Nephron progenitor cell (in vitro differentiated cells): ENCODE results near the gene EID2.

Experiments used
- DNase-seq: peaks from one replicate; pipeline ENCODE4 v3.0.0; 2021
- H3K27ac Mint-ChIP-seq: 2 replicates; pipeline ENCODE4 v1.8.0; 2021; ENCODE audit warnings: mild to moderate bottlenecking, moderate library complexity, mixed read lengths
- H3K27me3 Mint-ChIP-seq: 2 replicates; pipeline ENCODE4 v1.8.0; 2021; ENCODE audit warnings: mild to moderate bottlenecking, low read depth, mixed read lengths; ENCODE audit not compliant: poor library complexity
- H3K36me3 Mint-ChIP-seq: 2 replicates; pipeline ENCODE4 v1.8.0; 2021; ENCODE audit warnings: low read depth, mixed read lengths
- H3K4me1 Mint-ChIP-seq: 2 replicates; pipeline ENCODE4 v1.8.0; 2021; ENCODE audit warnings: mixed read lengths
- H3K4me3 Mint-ChIP-seq: 2 replicates; pipeline ENCODE4 v1.8.0; 2021; ENCODE audit warnings: mild to moderate bottlenecking, moderate library complexity, mixed read lengths
- H3K9me3 Mint-ChIP-seq: 2 replicates; pipeline ENCODE4 v1.8.0; 2021; ENCODE audit warnings: mild to moderate bottlenecking, moderate library complexity, mixed read lengths
- TF ChIP-seq, protein P1 (sequence below): fragments of 200-600 bp; sonication (generic); IDR thresholded peaks from 2 replicates; pipeline ENCODE4 v1.5.0; 2021; ENCODE audit warnings: antibody characterized with exemption

Gene EID2

DNA sequence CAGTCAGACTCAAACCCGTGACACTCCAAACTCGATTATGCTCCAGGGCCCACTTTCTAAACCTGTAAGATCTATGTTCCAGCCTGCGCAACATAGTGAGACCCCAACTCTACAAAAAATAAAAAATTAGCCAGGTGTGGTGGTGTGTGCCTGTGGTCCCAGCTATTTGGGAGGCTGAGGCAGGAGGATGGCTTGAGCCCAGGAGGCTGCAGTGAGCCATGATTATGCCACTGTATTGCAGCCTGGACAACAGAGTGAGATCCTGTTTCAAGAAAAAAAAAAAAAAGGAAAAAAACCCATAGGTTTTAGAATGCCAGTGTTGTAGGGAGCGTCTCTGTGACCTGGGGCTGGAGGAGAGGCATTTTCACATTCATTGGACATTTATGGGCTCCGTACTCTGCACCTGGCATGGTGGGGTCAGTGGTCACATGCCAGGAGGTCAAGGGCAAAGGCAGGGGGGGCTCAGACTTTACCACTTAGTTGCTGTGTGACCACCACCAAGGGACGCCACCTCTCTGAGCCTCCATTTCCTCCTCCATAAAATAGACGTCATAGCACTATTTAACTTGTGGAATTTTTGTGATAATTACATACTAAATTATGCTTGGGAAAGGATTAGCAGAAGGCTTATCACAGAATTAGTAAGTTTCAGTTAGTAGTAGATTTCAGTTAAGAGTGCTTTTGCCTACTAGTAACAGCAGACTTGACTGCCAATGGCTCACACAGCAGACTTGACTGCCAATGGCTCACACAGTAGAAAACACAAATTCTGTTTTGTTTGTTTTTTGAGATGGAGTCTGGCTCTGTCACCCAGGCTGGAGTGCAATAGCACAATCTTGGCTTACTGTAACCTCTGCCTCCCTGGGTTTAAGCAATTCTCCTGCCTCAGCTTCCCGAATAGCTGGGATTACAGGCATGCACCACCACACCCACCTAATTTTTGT is 19.1 kb downstream of the EID2 start:
- peaks cover 27% of the 10 kb centered on the region for H3K36me3 Mint-ChIP-seq
- H3K4me1 Mint-ChIP-seq: peaks cover 52% of the 10 kb centered on the region
- H3K27ac Mint-ChIP-seq: peak overlapping the region; percentile 19
- H3K27me3 Mint-ChIP-seq: peaks cover 17% of the 10 kb centered on the region
- TF ChIP-seq, protein P1, sequence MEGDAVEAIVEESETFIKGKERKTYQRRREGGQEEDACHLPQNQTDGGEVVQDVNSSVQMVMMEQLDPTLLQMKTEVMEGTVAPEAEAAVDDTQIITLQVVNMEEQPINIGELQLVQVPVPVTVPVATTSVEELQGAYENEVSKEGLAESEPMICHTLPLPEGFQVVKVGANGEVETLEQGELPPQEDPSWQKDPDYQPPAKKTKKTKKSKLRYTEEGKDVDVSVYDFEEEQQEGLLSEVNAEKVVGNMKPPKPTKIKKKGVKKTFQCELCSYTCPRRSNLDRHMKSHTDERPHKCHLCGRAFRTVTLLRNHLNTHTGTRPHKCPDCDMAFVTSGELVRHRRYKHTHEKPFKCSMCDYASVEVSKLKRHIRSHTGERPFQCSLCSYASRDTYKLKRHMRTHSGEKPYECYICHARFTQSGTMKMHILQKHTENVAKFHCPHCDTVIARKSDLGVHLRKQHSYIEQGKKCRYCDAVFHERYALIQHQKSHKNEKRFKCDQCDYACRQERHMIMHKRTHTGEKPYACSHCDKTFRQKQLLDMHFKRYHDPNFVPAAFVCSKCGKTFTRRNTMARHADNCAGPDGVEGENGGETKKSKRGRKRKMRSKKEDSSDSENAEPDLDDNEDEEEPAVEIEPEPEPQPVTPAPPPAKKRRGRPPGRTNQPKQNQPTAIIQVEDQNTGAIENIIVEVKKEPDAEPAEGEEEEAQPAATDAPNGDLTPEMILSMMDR: no peak
- peaks cover 4% of the 10 kb centered on the region for H3K9me3 Mint-ChIP-seq
- DNase-seq: no peak
- no peak overlapping the region for H3K4me3 Mint-ChIP-seq

DNA sequence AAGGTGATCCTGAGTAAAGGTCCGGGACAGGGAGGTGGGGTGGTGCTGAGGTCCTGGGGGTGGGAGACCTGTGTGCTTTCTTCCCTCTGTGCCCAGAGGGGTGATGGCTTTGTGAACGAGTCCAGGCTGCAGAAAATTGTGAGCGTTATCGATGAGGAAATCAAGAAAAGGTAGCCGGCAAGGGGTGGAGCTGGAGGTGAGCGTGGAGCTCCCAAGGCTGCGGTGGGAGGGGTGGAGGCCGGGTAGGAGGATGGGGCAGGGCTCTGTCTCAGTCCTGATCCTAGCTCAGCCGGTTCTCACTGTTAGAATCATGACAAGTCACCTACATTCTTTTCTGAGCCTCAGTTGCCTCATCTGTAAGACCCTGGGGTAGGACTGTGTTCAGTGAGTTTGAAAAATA is 21.0 kb downstream of the EID2 start:
- H3K4me3 Mint-ChIP-seq: peak overlapping the region; percentile 77
- peak overlapping the region; percentile 99 for H3K27ac Mint-ChIP-seq
- TF ChIP-seq, protein P1: no peak
- H3K36me3 Mint-ChIP-seq: peaks cover 12% of the 10 kb centered on the region
- no peaks in the 10 kb centered on the region for H3K9me3 Mint-ChIP-seq
- H3K27me3 Mint-ChIP-seq: peaks cover 27% of the 10 kb centered on the region
- H3K4me1 Mint-ChIP-seq: peaks cover 57% of the 10 kb centered on the region
- no peak for DNase-seq

DNA sequence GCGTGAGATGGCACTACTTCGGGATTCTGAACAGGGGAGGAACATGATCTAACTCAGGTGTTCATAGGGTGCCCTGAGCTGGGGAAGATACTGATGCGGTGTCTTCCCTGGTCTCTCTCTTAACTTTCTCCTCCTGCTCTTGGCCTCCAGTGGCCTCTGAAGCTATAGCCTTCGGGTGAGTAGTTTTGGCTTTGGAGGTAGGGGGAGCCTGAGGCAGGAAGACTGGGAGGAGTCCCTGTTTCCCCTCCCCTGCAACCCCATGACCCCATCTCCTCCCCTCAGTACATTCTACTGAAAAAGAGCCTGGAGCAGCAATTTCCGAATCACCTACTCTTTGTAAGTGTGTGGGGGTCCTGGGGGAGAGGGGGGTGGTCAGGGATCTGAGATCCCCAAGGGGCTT is 21.5 kb downstream of the EID2 start:
- DNase-seq: no peak
- Mint-ChIP-seq H3K4me3 (peak overlapping the region; percentile 77), H3K36me3 (peaks cover 12% of the 10 kb centered on the region), H3K4me1 (peaks cover 57% of the 10 kb centered on the region), H3K9me3 (no peaks in the 10 kb centered on the region), H3K27me3 (peaks cover 27% of the 10 kb centered on the region), H3K27ac (peak overlapping the region; percentile 99)
- TF ChIP-seq, protein P1: no peak

DNA sequence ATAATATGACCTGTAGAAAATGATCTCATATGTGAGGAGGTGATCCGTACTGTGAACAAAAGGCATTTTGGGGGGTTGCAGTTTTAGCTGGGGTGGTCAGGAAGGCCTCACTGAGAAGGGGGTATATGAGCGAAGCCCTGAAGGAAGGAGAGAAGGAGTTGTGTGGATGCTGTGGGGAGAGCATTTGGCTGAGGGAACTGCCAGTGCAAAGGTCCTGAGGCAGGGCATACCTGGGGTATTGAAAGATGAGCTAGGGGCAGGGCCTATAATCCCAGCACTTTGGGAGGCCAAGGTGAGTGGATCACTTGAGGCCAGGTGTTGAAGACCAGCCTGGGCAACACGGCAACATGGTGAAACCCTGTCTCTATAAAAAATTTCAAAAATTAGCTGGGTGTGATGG is 22.5 kb downstream of the EID2 start:
- Mint-ChIP-seq H3K4me3 (peak overlapping the region; percentile 86), H3K27me3 (peaks cover 27% of the 10 kb centered on the region)

DNA sequence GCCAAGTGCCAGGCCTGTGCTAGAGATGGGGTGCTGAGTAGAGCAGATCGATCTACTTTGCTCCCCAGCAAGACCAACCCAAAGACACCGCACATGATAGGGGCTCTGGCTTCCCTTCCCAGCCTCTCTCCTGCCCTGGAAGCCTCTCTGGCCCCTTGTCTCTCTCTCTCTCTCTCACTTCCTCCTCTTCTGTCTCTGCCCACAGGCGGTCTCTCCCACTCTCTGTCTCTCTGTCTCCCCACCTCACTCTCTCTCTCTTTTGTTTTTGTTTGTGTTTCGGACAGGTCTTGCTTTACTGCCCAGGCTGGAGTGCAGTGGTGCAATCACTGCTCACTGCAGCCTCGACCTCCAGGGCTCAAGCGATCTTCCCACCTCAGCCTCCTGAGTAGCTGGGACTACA is 23.7 kb downstream of the EID2 start:
- Mint-ChIP-seq H3K27me3 (peaks cover 27% of the 10 kb centered on the region), H3K27ac (peak overlapping the region; percentile 22), H3K36me3 (peaks cover 5% of the 10 kb centered on the region), H3K4me3 (peak overlapping the region; percentile 86), H3K4me1 (peaks cover 52% of the 10 kb centered on the region), H3K9me3 (no peaks in the 10 kb centered on the region)
- TF ChIP-seq, protein P1: no peak
- DNase-seq: no peak

More for the DNA sequence above, 22.5 kb downstream of the EID2 start:
- peak overlapping the region; percentile 17 for H3K27ac Mint-ChIP-seq
- no peaks in the 10 kb centered on the region for H3K9me3 Mint-ChIP-seq
- peaks cover 5% of the 10 kb centered on the region for H3K36me3 Mint-ChIP-seq
- DNase-seq: no peak
- H3K4me1 Mint-ChIP-seq: peaks cover 57% of the 10 kb centered on the region
- TF ChIP-seq, protein P1: no peak
